Measurements from ENCODE around the gene OR6B3.

The OR6B3 gene

DNA sequence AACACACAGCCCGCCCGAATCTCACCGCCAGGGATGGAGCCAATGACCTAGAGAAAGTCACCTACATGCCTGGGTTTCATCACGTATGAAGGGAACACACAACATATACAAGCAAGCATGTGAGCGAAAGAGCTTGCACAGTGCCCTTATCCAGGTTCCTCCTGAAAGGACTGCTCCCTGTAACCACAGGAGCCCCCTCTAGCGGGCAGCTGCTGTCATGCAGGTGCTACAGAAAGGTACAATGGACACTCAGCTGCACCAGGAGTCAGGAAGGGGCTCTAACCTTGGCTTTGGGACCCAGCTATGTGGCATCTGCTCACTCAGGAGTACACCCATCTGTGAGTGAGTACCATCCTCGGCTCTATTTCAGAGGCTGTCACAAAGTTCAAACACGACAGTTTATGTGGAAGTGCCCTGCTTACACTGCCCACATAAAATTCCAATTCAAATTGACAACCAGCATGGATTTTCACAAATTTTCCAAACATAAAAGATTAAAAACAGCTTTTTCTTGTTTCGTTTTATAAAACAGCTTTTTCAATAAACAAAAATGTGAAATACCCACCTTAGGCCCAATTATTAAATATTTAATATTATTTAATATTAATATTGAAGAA is 31.7 kb downstream of the OR6B3 start:
- Histone ChIP-seq H2AFZ (ENCODE audit: low read length) (no peak overlapping the region), H4K8ac (ENCODE audit: low read depth, low read length) (no peak overlapping the region), H3K4me3 (ENCODE audit: low read length in 2 of 2) (no peak overlapping the region), H3K79me1 (ENCODE audit: low read depth, low read length) (peaks cover 11% of the 10 kb centered on the region), H3K27ac (replicated peaks; ENCODE audit: low read length) (no peak overlapping the region), H3K36me3 (replicated peaks in 1 of 2; ENCODE audit: control insufficient read depth in 2 of 2, insufficient read depth in 2 of 2, low read length in 2 of 2) (peaks cover 34 to 46% of the 10 kb centered on the region in 2 donors), H2BK120ac (ENCODE audit: low read depth, low read length) (no peak overlapping the region), H3K9me3 (replicated peaks in 1 of 2; ENCODE audit: control insufficient read depth in 2 of 2, insufficient read depth in 1 of 2, low read depth in 1 of 2, low read length in 2 of 2) (no peaks in the 10 kb centered on the region), H2AK5ac (ENCODE audit: low read depth, low read length) (no peak overlapping the region), H3K4ac (ENCODE audit: low read length) (no peak overlapping the region), H3K14ac (ENCODE audit: low read length) (no peak overlapping the region), H3K27me3 (ENCODE audit: control insufficient read depth in 3 of 3, insufficient read depth in 3 of 3, low read depth in 1 of 3, low read length in 3 of 3) (no peaks in the 10 kb centered on the region), H3K18ac (ENCODE audit: low read length) (no peak overlapping the region), H3K4me2 (ENCODE audit: insufficient read depth, low read length, poor library complexity, severe bottlenecking) (no peak overlapping the region), H4K91ac (ENCODE audit: low read depth, low read length, poor library complexity) (no peak overlapping the region), H3K23ac (ENCODE audit: low read depth, low read length, poor library complexity) (no peak overlapping the region), H2BK5ac (ENCODE audit: low read length) (no peak overlapping the region), H3K4me1 (ENCODE audit: control insufficient read depth in 2 of 2, insufficient read depth in 1 of 2, low read depth in 1 of 2, low read length in 2 of 2) (peaks cover 0 to 4% of the 10 kb centered on the region in 2 donors), H2BK12ac (ENCODE audit: low read length) (no peak overlapping the region), H2BK15ac (ENCODE audit: low read length) (no peak overlapping the region), H3K9ac (ENCODE audit: low read depth, low read length, poor library complexity) (no peak overlapping the region)
- peak; percentile 59 for DNase-seq (ENCODE audit: low spot score)
- WGBS, 2 donors (ENCODE audit: extremely low coverage in 2 of 2, insufficient read length in 2 of 2, insufficient replicate concordance in 1 of 2): no CpG with 5 or more reads among the region's 9 CpGs

- H3K36me3 ChIP-seq (replicated peaks in 1 of 2; ENCODE audit: control insufficient read depth in 2 of 2, insufficient read depth in 2 of 2, low read length in 2 of 2): peaks cover 51 to 77% of the 10 kb centered on the region in 2 donors
- no peak overlapping the region for H3K4me3 ChIP-seq (ENCODE audit: low read length in 2 of 2)
- H2BK12ac ChIP-seq (ENCODE audit: low read length): no peak overlapping the region
- H4K8ac ChIP-seq (ENCODE audit: low read depth, low read length): no peak overlapping the region
- no peak overlapping the region for H3K9ac ChIP-seq (ENCODE audit: low read depth, low read length, poor library complexity)
- no peak overlapping the region for H2AK5ac ChIP-seq (ENCODE audit: low read depth, low read length)
- no peaks in the 10 kb centered on the region for H3K27me3 ChIP-seq (ENCODE audit: control insufficient read depth in 3 of 3, insufficient read depth in 3 of 3, low read depth in 1 of 3, low read length in 3 of 3)
- no peak overlapping the region for H3K27ac ChIP-seq (replicated peaks; ENCODE audit: low read length)
- no peak overlapping the region for H3K23ac ChIP-seq (ENCODE audit: low read depth, low read length, poor library complexity)
- H2BK5ac ChIP-seq (ENCODE audit: low read length): no peak overlapping the region
- no peak overlapping the region for H2BK15ac ChIP-seq (ENCODE audit: low read length)
- DNase-seq (ENCODE audit: low spot score): no peak
- no peak overlapping the region for H2BK120ac ChIP-seq (ENCODE audit: low read depth, low read length)
- peaks cover 11% of the 10 kb centered on the region for H3K79me1 ChIP-seq (ENCODE audit: low read depth, low read length)
- no peak overlapping the region for H2AFZ ChIP-seq (ENCODE audit: low read length)
- no peak overlapping the region for H3K4me2 ChIP-seq (ENCODE audit: insufficient read depth, low read length, poor library complexity, severe bottlenecking)
- no CpG with 5 or more reads among the region's 11 CpGs for WGBS, 2 donors (ENCODE audit: extremely low coverage in 2 of 2, insufficient read length in 2 of 2, insufficient replicate concordance in 1 of 2)
- H4K91ac ChIP-seq (ENCODE audit: low read depth, low read length, poor library complexity): no peak overlapping the region
- no peak overlapping the region for H3K18ac ChIP-seq (ENCODE audit: low read length)
- no peaks in the 10 kb centered on the region for H3K4me1 ChIP-seq (ENCODE audit: control insufficient read depth in 2 of 2, insufficient read depth in 1 of 2, low read depth in 1 of 2, low read length in 2 of 2)
- no peaks in the 10 kb centered on the region for H3K9me3 ChIP-seq (replicated peaks in 1 of 2; ENCODE audit: control insufficient read depth in 2 of 2, insufficient read depth in 1 of 2, low read depth in 1 of 2, low read length in 2 of 2)
- no peak overlapping the region for H3K14ac ChIP-seq (ENCODE audit: low read length)
- no peak overlapping the region for H3K4ac ChIP-seq (ENCODE audit: low read length)
Measured at GRCh38 chr2:240018071-240018750, 35.1 kb downstream of the OR6B3 start.

GRCh38 chr2:240014327-240014726 is 39.0 kb downstream of the OR6B3 start:
- peaks cover 7% of the 10 kb centered on the region for H3K79me1 ChIP-seq (ENCODE audit: low read depth, low read length)
- H3K23ac ChIP-seq (ENCODE audit: low read depth, low read length, poor library complexity): no peak overlapping the region
- no peaks in the 10 kb centered on the region for H3K4me1 ChIP-seq (ENCODE audit: control insufficient read depth in 2 of 2, insufficient read depth in 1 of 2, low read depth in 1 of 2, low read length in 2 of 2)
- no peak overlapping the region for H2BK12ac ChIP-seq (ENCODE audit: low read length)
- H3K27ac ChIP-seq (replicated peaks; ENCODE audit: low read length): no peak overlapping the region
- H3K36me3 ChIP-seq (replicated peaks in 1 of 2; ENCODE audit: control insufficient read depth in 2 of 2, insufficient read depth in 2 of 2, low read length in 2 of 2): peaks cover 44 to 95% of the 10 kb centered on the region in 2 donors
- no peaks in the 10 kb centered on the region for H3K27me3 ChIP-seq (ENCODE audit: control insufficient read depth in 3 of 3, insufficient read depth in 3 of 3, low read depth in 1 of 3, low read length in 3 of 3)
- no peak overlapping the region for H2AFZ ChIP-seq (ENCODE audit: low read length)
- WGBS, 2 donors (ENCODE audit: extremely low coverage in 2 of 2, insufficient read length in 2 of 2, insufficient replicate concordance in 1 of 2): no CpG with 5 or more reads among the region's 9 CpGs
- no peak overlapping the region for H3K4me2 ChIP-seq (ENCODE audit: insufficient read depth, low read length, poor library complexity, severe bottlenecking)
- H2BK15ac ChIP-seq (ENCODE audit: low read length): no peak overlapping the region
- H2BK120ac ChIP-seq (ENCODE audit: low read depth, low read length): no peak overlapping the region
- no peak overlapping the region for H3K9ac ChIP-seq (ENCODE audit: low read depth, low read length, poor library complexity)
- H2BK5ac ChIP-seq (ENCODE audit: low read length): no peak overlapping the region
- H3K4ac ChIP-seq (ENCODE audit: low read length): no peak overlapping the region
- no peak for DNase-seq (ENCODE audit: low spot score)
- H3K14ac ChIP-seq (ENCODE audit: low read length): no peak overlapping the region
- no peak overlapping the region for H3K4me3 ChIP-seq (ENCODE audit: low read length in 2 of 2)
- H4K8ac ChIP-seq (ENCODE audit: low read depth, low read length): no peak overlapping the region
- H2AK5ac ChIP-seq (ENCODE audit: low read depth, low read length): no peak overlapping the region
- no peak overlapping the region for H3K18ac ChIP-seq (ENCODE audit: low read length)
- H3K9me3 ChIP-seq (replicated peaks in 1 of 2; ENCODE audit: control insufficient read depth in 2 of 2, insufficient read depth in 1 of 2, low read depth in 1 of 2, low read length in 2 of 2): no peaks in the 10 kb centered on the region
- no peak overlapping the region for H4K91ac ChIP-seq (ENCODE audit: low read depth, low read length, poor library complexity)

GRCh38 chr2:240013343-240013742 is 40.0 kb downstream of the OR6B3 start:
- H4K8ac ChIP-seq (ENCODE audit: low read depth, low read length): no peak overlapping the region
- H2AFZ ChIP-seq (ENCODE audit: low read length): no peak overlapping the region
- no peak overlapping the region for H3K27ac ChIP-seq (replicated peaks; ENCODE audit: low read length)
- no peak overlapping the region for H3K14ac ChIP-seq (ENCODE audit: low read length)
- no peak overlapping the region for H2AK5ac ChIP-seq (ENCODE audit: low read depth, low read length)
- no peak overlapping the region for H3K18ac ChIP-seq (ENCODE audit: low read length)
- H3K36me3 ChIP-seq (replicated peaks in 1 of 2; ENCODE audit: control insufficient read depth in 2 of 2, insufficient read depth in 2 of 2, low read length in 2 of 2): peaks cover 39 to 95% of the 10 kb centered on the region in 2 donors
- no peak overlapping the region for H3K4ac ChIP-seq (ENCODE audit: low read length)
- H3K9ac ChIP-seq (ENCODE audit: low read depth, low read length, poor library complexity): no peak overlapping the region
- H2BK12ac ChIP-seq (ENCODE audit: low read length): no peak overlapping the region
- H3K4me3 ChIP-seq (ENCODE audit: low read length in 2 of 2): no peak overlapping the region
- no peak for DNase-seq (ENCODE audit: low spot score)
- H3K4me1 ChIP-seq (ENCODE audit: control insufficient read depth in 2 of 2, insufficient read depth in 1 of 2, low read depth in 1 of 2, low read length in 2 of 2): no peaks in the 10 kb centered on the region
- H3K23ac ChIP-seq (ENCODE audit: low read depth, low read length, poor library complexity): no peak overlapping the region
- no peaks in the 10 kb centered on the region for H3K9me3 ChIP-seq (replicated peaks in 1 of 2; ENCODE audit: control insufficient read depth in 2 of 2, insufficient read depth in 1 of 2, low read depth in 1 of 2, low read length in 2 of 2)
- H3K4me2 ChIP-seq (ENCODE audit: insufficient read depth, low read length, poor library complexity, severe bottlenecking): no peak overlapping the region
- no peak overlapping the region for H2BK120ac ChIP-seq (ENCODE audit: low read depth, low read length)
- no peaks in the 10 kb centered on the region for H3K27me3 ChIP-seq (ENCODE audit: control insufficient read depth in 3 of 3, insufficient read depth in 3 of 3, low read depth in 1 of 3, low read length in 3 of 3)
- peaks cover 5% of the 10 kb centered on the region for H3K79me1 ChIP-seq (ENCODE audit: low read depth, low read length)
- no peak overlapping the region for H2BK5ac ChIP-seq (ENCODE audit: low read length)
- no peak overlapping the region for H2BK15ac ChIP-seq (ENCODE audit: low read length)
- no CpG with 5 or more reads among the region's 1 CpG for WGBS, 2 donors (ENCODE audit: extremely low coverage in 2 of 2, insufficient read length in 2 of 2, insufficient replicate concordance in 1 of 2)
- no peak overlapping the region for H4K91ac ChIP-seq (ENCODE audit: low read depth, low read length, poor library complexity)
